Measurements from ENCODE around the gene CLDN7. TPM values are rescaled to one million over a fixed set of nuclear protein-coding genes. Genes with fewer than 3 reads are reported as not detected.

The CLDN7 gene
- total RNA-seq, 2 experiments from 2014 or later, result 0.29 TPM; not detected in 1

Small RNA genes within 50 kb of the gene (microRNA-seq; reads per million reads assigned to microRNA genes)
- 1,458 reads per million, percentile 89 among the genes with 10 or more reads in this experiment for gene MIR324 (ENCODE audit: borderline microRNAs expressed, borderline replicate concordance)

Other genes starting within 250 kb of the CLDN7 start
- gene RNASEK, start 249.9 kb downstream of the CLDN7 start, total RNA-seq, result 100 to 1,000 TPM; 134 to 170 TPM
- gene BCL6B, start 239.4 kb downstream of the CLDN7 start, total RNA-seq, result under 1 TPM; 0.40 TPM
- gene SLC16A13, start 226.5 kb downstream of the CLDN7 start, total RNA-seq, result 10 to 100 TPM; 18.0 to 19.1 TPM
- not detected for gene SLC16A11, start 218.4 kb downstream of the CLDN7 start, total RNA-seq
- gene CLEC10A, start 182.2 kb downstream of the CLDN7 start, total RNA-seq, result not detected
- gene ASGR2, start 147.7 kb downstream of the CLDN7 start, total RNA-seq, result not detected
- under 1 TPM; 0.29 to 0.62 TPM for gene ASGR1, start 83.1 kb downstream of the CLDN7 start, total RNA-seq
- 1 to 10 TPM; 9.4 to 9.5 TPM for gene DLG4, start 42.6 kb downstream of the CLDN7 start, total RNA-seq
- 100 to 1,000 TPM; 338 to 370 TPM for gene ACADVL, start 42.5 kb downstream of the CLDN7 start, total RNA-seq
- gene DVL2, start 28.0 kb downstream of the CLDN7 start, total RNA-seq, result 10 to 100 TPM; 53.2 TPM
- 10 to 100 TPM; 55.9 to 59.2 TPM for gene PHF23, start 23.0 kb downstream of the CLDN7 start, total RNA-seq
- gene GABARAP, start 20.0 kb downstream of the CLDN7 start, total RNA-seq, result 100 to 1,000 TPM; 256 to 279 TPM
- 100 to 1,000 TPM; 168 to 183 TPM for gene CTDNEP1, start 10.7 kb downstream of the CLDN7 start, total RNA-seq
- 10 to 100 TPM; 41.7 to 42.4 TPM for gene ELP5, start 10.3 kb downstream of the CLDN7 start, total RNA-seq
- not detected for gene SLC2A4, start 19.2 kb upstream of the CLDN7 start, total RNA-seq
- under 1 TPM; 0.55 to 0.83 TPM for gene YBX2, start 32.2 kb upstream of the CLDN7 start, total RNA-seq
- gene EIF5A, start 45.1 kb upstream of the CLDN7 start, total RNA-seq, result 100 to 1,000 TPM; 470 to 502 TPM
- 100 to 1,000 TPM in 1 of 2 experiments, 10 to 100 TPM in 1; 85.9 to 105 TPM for gene GPS2, start 52.9 kb upstream of the CLDN7 start, total RNA-seq
- gene NEURL4, start 66.9 kb upstream of the CLDN7 start, total RNA-seq, result 10 to 100 TPM; 34.7 to 38.1 TPM
- gene ACAP1, start 74.1 kb upstream of the CLDN7 start, total RNA-seq, result 100 to 1,000 TPM; 727 to 775 TPM
- gene KCTD11, start 89.7 kb upstream of the CLDN7 start, total RNA-seq, result 10 to 100 TPM; 11.2 to 12.5 TPM
- gene TMEM95, start 92.7 kb upstream of the CLDN7 start, total RNA-seq, result under 1 TPM in 1 of 2 experiments, not detected in 1; 0.23 TPM
- 1 to 10 TPM; 1.5 to 2.1 TPM for gene TNK1, start 118.6 kb upstream of the CLDN7 start, total RNA-seq
- gene PLSCR3, start 132.0 kb upstream of the CLDN7 start, total RNA-seq, result 100 to 1,000 TPM; 151 to 161 TPM
- gene TMEM256, start 141.6 kb upstream of the CLDN7 start, total RNA-seq, result 10 to 100 TPM; 47.2 to 48.3 TPM
- gene NLGN2, start 145.4 kb upstream of the CLDN7 start, total RNA-seq, result 1 to 10 TPM in 1 of 2 experiments, under 1 TPM in 1; 0.89 to 1.4 TPM
- not detected for gene SPEM1, start 157.8 kb upstream of the CLDN7 start, total RNA-seq
- gene SPEM2, start 163.1 kb upstream of the CLDN7 start, total RNA-seq, result not detected
- gene SPEM3, start 166.4 kb upstream of the CLDN7 start, total RNA-seq, result not detected
- gene TMEM102, start 173.0 kb upstream of the CLDN7 start, total RNA-seq, result 10 to 100 TPM; 16.7 to 18.1 TPM
- 1 to 10 TPM; 6.8 to 9.4 TPM for gene FGF11, start 177.0 kb upstream of the CLDN7 start, total RNA-seq
- 10 to 100 TPM; 18.8 to 19.2 TPM for gene CHRNB1, start 182.6 kb upstream of the CLDN7 start, total RNA-seq
- gene ZBTB4, start 217.2 kb upstream of the CLDN7 start, total RNA-seq, result 10 to 100 TPM; 25.8 to 28.4 TPM
- not detected for gene SLC35G6, start 219.0 kb upstream of the CLDN7 start, total RNA-seq
- gene POLR2A, start 221.9 kb upstream of the CLDN7 start, total RNA-seq, result 100 to 1,000 TPM; 175 to 201 TPM

All from activated CD4-positive, alpha-beta T cell treated with anti-CD3 and anti-CD28 coated beads, Interleukin-2, amount 10 ng/mL, durations not matched to agents 7 days and 5 days (primary cell).